H54 (cell line): ENCODE results near the gene DYRK2.

Source experiments
- DNase-seq: peaks from one replicate; pipeline ENCODE4 v3.0.0; 2011; ENCODE audit warnings: low spot score, mixed read lengths; ENCODE audit not compliant: insufficient read length
- FAIRE-seq: peaks from 3 replicates; lab custom pipeline; 2011; peaks lifted over from hg19 to GRCh38; lab: Jason Lieb, UNC
- POLR2A ChIP-seq: IDR thresholded peaks from 2 replicates; pipeline ENCODE4 v1.6.1; 2011; ENCODE audit warnings: low read depth, mild to moderate bottlenecking, low read length

The DYRK2 gene

DNA sequence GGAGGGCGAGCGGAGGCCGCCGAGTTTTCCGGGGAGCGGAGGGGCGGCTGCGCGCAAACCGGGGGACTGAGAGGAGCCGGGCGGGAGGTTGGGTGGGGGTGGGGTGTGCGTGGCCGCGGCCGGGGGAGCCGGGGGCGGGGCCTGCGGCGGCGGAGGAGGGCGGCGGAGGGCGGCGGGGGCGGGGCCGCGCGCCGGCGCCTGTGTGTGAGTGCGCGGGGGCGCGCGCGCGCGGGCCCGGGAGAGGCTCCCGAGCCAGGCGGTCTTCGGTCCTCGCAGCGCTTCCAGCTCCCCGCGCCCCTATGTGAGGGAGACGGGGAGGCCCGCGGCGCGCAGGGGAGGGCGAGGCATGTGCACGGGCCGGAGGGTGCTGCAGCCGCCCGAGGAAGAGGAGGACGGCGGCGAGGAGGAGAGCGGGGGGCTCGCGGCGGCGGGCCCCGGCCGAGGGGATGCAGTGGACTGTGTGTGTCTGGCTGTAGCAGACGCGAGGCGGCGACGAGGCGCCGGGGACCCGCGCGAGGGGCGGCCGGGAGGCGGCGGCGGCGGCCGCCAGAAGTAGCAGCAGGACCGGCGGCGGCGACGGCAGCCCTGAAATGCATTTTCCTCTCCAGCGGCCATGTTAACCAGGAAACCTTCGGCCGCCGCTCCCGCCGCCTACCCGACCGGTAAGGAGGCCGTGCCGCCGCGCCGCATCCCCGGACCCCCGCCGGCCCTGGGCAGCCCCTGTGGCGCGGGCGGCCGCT lies at the start of gene DYRK2:
Gene DYRK2 (plus strand): TSS at position 225 of the 740 bp plus-strand sequence. CDS start 389 bp downstream, at position 614.
- DNase-seq: peak; percentile 72
- TF ChIP-seq POLR2A: peak; percentile 91
- FAIRE-seq: no peak

DNA sequence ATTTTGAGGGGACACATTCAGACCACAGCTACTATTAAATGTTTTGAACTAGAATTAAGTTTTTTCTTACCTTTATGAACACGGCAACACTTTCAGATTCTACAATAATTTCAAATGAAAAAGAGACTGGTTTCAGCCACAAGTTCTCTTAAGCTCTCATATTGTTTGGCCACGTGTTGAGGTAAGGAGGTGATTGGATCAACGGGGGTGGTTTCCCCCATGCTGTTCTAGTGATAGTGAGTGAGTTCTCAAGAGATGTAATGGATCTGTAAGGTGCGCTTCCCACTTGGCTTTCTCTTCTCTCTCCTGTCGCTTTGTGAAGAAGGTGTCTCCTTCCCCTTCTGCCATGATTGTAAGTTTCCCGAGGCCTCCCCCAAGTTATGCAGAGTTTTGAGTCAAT lies 48.9 kb upstream of the DYRK2 start:
- DNase-seq (no peak), FAIRE-seq (no peak)
- no peak for TF ChIP-seq POLR2A

DNA sequence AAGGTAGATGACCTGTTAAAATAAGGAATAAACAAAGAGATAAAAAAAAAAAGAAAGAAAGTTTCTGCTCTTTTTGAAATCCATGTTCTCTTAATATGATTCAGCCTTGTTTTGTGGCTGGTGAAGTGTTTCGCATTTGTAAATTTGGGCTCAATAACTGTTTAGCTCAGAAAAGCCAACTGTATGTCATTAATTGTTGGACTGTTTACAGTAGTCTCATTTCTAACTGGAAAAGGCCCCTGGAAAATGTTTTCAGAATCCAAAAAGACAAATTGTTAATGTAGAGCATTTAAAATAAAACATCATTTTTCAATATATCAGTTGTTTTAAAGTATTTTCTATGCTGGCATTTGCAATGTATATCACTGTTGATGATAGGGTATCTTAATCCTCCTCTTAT lies 47.4 kb upstream of the DYRK2 start:
- TF ChIP-seq POLR2A: no peak
- no peak for DNase-seq
- FAIRE-seq: no peak

DNA sequence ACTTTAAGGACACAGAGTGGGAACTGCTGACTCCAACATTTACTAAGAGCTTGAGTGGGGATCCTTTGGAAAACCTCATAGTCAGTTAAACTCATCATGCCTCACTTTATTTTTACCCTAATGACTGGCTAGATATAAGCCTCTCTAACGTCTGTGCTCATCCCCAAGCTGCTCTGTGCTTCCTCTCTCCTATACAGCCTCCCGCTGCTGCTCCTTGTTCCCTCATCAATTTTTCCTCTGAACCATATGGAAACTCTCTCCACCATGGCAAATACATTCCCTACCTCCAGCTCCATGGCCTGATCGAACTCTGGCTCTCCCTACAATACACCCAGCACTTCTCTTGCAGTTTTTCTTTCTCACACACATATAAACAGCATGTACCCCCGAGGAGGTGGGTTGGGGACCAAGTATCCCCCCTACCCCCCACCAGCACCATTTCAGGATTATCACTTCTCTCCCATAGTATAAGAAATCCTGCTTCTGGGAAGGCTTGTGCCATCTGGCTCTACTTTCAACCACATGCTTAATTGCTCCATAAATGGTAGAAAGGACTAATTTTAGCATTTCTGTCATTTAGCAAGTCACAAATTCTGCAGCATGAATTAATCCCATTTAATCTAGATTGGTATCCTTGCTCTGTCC lies 39.2 kb upstream of the DYRK2 start:
- DNase-seq (no peak), FAIRE-seq (no peak)
- no peak for TF ChIP-seq POLR2A

DNA sequence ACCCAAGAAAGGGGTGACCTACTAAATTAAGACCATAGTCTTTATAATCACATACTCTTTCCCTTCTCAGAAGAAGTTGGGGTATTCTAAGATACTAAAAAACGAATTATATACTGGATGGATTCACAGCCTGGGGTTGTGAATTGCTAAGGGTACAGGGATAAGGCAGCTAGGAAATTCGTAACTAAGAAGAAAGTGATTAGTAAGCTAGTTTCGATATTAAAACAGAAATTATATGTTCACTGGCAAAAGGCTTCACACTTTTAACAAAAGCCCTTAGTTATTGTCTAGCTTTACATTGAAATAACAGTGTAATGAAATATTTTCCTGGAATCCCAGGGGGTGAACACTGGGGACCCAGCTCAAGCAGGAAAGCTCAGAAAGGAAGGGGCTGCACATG lies 35.5 kb upstream of the DYRK2 start:
- no peak for TF ChIP-seq POLR2A
- FAIRE-seq (no peak), DNase-seq (no peak)

DNA sequence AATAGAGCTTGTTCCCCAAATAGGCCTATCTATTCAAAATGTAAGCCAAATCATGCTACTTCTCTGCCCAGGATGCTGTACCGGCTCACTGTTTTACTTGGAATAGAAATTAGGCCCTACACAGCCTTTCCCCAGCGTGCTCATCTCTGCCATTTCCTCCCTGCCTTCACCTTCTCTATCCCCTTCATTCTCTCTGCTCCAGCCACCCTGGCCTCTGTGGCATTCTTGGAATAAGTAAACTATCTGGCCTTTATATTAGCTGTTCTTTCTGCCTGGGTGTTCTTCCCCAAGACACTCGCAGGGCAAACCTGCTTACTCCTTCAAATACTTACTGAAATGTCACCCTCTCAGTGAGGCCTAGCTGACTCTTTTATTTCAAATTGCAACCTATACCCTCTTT lies 30.9 kb upstream of the DYRK2 start:
- FAIRE-seq (no peak), DNase-seq (no peak)
- no peak for TF ChIP-seq POLR2A

DNA sequence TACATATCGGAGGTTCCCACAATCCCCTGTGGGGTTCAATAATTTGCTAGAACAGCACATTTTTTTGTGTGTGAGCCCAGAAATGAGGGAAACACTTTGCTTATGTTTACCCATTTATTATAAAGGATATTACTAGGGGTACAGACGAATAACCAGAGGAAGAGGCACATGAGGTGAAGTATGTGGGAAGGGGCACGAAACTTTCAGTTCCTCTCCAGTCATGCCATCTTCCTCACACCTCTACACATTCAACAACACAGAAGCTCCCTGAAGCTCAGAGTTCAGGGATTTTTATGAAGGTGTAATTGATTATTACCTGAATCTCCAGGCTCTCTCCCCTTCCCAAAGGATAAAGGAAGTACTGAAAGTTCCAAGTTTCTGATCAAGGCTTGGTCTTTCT lies 30.2 kb upstream of the DYRK2 start:
- TF ChIP-seq POLR2A: no peak
- DNase-seq (no peak), FAIRE-seq (no peak)

DNA sequence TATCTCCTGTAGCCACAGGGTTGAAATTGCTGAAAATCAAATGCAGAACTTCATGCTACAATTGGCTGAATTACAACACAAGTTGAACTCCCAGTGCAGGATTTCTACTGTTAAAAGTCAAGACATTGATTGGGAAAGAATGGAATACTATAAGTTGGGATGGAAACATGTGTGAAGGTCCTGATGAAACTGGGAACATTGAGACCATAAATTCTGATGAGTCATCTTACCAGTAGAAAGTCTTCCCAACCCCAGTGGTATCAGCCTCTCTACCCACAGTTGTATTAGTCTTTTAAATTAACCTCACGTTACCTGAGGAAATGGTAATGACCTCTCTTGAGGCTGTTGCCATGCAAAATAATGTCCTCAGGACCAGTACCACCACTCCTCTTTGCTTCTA lies 27.4 kb upstream of the DYRK2 start:
- no peak for TF ChIP-seq POLR2A
- FAIRE-seq (no peak), DNase-seq (no peak)

DNA sequence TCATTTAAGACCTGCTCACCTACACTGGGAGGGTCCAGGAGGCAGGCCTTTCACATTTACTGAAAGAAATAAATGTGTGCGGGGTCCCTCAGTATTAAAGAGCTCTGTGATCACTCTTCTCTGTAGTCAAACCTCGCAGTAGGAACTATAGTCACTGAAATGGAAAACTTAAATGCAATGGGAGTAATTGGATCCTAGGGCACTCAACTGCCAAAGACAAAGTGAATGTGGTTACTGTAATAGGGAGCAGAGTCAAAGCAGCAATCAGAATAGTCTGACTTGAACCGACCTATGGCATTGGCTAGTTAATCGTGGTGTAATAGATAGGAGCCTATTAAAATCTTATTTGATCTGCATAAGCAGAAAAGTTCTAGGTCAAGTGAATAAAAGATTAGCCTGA lies 26.6 kb upstream of the DYRK2 start:
- no peak for TF ChIP-seq POLR2A
- DNase-seq (no peak), FAIRE-seq (no peak)

DNA sequence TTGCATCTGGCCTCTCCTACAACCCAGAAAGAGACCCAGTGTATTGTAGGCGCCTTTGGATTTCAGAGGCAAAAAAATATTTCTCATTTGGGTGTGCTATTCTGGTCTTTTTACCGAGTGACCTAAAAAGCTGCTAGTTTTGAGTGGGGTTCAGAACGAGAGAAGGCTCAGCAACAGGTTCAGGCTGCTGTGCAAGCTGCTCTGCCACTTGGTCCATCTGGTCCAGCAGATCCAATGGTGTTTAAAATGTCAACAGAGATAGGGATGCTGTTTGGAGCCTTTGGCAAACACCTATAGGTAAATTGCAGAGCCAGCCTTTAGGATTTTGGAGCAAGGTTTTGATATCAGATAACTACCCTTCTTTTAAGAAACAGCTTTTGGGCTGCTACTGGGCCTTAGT lies 25.3 kb upstream of the DYRK2 start:
- no peak for FAIRE-seq
- no peak for DNase-seq
- no peak for TF ChIP-seq POLR2A

DNA sequence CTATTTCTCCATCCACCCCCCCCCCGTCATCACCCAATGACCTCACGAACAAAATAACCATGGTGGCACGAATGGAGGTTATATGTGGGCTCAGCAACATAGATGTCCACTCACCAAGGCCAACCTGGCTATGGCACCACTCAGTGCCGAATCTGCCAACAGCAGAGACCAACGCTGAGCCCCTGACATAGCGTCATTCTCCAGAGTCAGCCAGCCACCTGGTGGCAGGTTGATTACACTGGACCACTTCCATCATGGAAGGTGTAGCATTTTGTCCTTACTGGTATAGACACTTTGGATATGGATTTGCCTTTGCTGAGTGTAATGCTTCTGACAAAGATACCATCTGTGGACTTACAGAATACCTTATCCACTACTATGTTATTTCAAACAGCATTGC lies 24.2 kb upstream of the DYRK2 start:
- DNase-seq: no peak
- no peak for TF ChIP-seq POLR2A
- FAIRE-seq: no peak

DNA sequence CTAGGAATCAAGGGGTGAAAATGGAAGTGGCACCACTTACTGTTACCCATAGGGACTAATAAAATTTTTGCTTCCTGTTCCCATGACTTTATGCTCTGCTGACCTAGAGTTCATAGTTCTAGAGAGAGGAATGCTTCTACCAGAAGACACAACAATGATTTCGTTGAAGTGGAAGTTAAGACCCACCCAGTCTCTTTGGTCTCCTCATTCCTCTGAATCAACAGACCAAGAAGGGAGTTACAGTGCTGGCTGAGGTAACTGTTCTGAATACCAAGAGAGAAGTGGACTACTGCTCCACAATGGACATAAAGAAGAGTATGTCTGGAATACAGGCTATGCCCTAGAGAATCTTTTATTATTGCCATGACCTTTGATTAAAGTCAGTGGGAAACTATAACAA lies 23.5 kb upstream of the DYRK2 start:
- no peak for FAIRE-seq
- no peak for DNase-seq
- TF ChIP-seq POLR2A: no peak

DNA sequence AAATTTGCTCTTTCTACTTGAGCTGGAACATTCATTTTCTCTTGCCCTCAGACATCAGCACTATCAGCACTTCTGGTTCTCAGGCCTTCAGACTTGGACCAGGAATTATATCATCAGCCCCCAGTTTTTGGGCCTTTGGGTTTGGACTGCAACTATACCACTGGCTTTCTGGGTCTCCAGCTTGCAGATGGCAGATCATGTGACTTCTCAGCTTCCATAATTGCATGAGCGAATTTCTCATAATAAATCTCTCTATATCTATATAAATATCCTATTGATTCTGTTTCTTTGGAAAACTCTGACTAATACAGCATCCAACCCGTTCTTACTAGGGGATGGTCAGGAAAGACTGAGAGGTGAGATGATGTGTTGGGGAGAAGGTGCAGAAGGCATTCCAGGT lies 22.4 kb upstream of the DYRK2 start:
- FAIRE-seq (no peak), DNase-seq (no peak)
- TF ChIP-seq POLR2A: no peak

DNA sequence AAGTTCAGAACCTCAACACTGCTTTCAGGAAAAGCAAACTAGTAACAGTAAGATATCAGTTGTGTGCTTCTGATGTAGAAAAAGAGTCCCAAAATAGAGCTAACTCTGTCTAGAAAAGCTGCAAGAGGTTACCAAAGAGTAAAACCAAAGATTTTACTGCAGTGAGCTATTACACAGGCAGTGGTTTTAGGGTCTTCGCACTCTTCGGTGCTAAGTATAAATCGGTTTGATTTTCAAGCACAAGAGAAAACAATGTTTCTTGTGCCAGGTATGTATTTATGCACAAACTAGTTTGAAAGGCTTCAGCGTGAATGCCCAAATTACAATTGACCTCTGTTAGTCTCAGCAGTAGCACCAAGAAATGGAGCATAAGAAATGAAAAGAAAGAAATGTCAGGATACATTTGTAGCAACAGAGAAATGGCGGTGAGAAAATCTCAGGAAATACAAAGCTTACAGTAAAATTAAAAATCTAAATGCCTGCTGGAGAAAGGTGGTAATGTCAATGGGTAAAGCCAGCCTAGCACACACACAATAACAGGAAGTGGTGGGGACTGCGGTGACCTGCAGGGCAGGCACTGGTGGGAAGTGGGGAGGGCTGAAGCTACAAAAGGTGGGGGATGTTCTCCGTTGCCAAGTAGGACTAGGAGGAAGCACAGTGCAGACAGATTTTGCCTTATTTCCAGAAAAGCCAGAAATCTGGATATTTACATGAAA lies 18.0 kb upstream of the DYRK2 start:
- DNase-seq: no peak
- no peak for FAIRE-seq
- TF ChIP-seq POLR2A: no peak
